ENCODE data around the gene POLK. TPM values are rescaled to one million over a fixed set of nuclear protein-coding genes. Genes with fewer than 3 reads are reported as not detected.

Gene POLK
- total and polyA plus RNA-seq, 4 donors = 3.7 to 20.6 (median 9.8) TPM

DNA sequence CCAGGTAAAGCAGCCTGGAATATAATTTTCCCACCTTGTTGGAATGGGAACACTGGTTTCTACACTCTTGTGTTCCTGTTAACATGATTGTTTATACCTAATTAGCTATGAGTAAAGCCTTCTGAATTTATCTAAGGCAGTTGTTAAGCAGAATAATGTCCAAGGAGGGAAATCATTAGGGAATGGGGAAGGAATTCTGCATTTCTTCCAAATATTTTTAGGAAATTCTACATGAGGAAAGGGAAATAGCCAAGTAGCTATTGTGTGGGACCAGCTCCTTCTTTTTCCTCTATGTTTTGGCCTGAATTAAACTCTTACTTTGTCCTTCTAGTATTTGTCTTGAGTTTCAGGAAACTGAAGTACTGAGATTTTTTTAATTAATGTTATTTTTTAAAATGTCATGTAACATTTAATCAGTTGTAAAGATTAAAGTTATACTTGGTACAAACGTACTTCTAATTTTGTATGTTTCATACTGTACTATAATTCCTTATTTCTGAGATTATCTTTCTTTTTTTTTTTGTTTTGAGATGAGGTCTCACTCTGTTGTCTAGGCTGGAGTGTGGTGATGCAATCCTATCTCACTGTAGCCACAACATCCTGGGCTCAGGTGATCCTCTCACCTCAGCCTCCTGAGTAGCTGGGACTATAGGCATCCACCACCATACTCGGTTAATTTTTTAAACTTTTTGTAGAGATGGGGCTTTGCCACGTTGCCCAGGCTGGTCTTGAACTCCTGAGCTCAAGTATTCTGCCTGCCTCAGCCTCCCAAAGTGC is 128.0 kb downstream of the POLK start:
- Histone ChIP-seq H3K27ac (ENCODE audit: low read depth in 1 of 2, low read length in 2 of 2) (no peak overlapping the region), H3K9ac (ENCODE audit: low read depth in 1 of 2, low read length in 2 of 2) (no peak overlapping the region), H3K4me1 (ENCODE audit: control insufficient read depth in 4 of 4, insufficient read depth in 4 of 4, low read length in 3 of 4) (no peaks in the 10 kb centered on the region), H3K27me3 (ENCODE audit: control insufficient read depth in 4 of 4, insufficient read depth in 4 of 4, low read length in 3 of 4) (no peaks in the 10 kb centered on the region), H3K36me3 (ENCODE audit: control insufficient read depth in 4 of 4, insufficient read depth in 3 of 4, low read depth in 1 of 4, low read length in 3 of 4) (no peaks in the 10 kb centered on the region), H3K9me3 (ENCODE audit: control insufficient read depth in 4 of 4, low read length in 3 of 4) (no peaks in the 10 kb centered on the region), H3K4me3 (ENCODE audit: low read depth in 1 of 3, low read length in 3 of 3) (no peak overlapping the region)
- 85% methylated on average over 3 of the region's 3 CpGs for WGBS
- DNase-seq (ENCODE audit: low spot score) = no peak
- TF ChIP-seq SP1 (IDR thresholded peaks at IDR 0.05) = no peak
- TF ChIP-seq EGR1 (IDR thresholded peaks at IDR 0.05; ENCODE audit: low read depth in 2 of 2) = no peak
- TF ChIP-seq, protein P1, sequence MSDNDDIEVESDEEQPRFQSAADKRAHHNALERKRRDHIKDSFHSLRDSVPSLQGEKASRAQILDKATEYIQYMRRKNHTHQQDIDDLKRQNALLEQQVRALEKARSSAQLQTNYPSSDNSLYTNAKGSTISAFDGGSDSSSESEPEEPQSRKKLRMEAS (IDR thresholded peaks at IDR 0.05) = no peak
- TF ChIP-seq, protein P2, sequence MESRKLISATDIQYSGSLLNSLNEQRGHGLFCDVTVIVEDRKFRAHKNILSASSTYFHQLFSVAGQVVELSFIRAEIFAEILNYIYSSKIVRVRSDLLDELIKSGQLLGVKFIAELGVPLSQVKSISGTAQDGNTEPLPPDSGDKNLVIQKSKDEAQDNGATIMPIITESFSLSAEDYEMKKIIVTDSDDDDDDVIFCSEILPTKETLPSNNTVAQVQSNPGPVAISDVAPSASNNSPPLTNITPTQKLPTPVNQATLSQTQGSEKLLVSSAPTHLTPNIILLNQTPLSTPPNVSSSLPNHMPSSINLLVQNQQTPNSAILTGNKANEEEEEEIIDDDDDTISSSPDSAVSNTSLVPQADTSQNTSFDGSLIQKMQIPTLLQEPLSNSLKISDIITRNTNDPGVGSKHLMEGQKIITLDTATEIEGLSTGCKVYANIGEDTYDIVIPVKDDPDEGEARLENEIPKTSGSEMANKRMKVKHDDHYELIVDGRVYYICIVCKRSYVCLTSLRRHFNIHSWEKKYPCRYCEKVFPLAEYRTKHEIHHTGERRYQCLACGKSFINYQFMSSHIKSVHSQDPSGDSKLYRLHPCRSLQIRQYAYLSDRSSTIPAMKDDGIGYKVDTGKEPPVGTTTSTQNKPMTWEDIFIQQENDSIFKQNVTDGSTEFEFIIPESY (IDR thresholded peaks at IDR 0.05) = no peak
- TF ChIP-seq HNF4A (conservative IDR thresholded peaks at IDR 0.05) = no peak
- TF ChIP-seq, protein P3, sequence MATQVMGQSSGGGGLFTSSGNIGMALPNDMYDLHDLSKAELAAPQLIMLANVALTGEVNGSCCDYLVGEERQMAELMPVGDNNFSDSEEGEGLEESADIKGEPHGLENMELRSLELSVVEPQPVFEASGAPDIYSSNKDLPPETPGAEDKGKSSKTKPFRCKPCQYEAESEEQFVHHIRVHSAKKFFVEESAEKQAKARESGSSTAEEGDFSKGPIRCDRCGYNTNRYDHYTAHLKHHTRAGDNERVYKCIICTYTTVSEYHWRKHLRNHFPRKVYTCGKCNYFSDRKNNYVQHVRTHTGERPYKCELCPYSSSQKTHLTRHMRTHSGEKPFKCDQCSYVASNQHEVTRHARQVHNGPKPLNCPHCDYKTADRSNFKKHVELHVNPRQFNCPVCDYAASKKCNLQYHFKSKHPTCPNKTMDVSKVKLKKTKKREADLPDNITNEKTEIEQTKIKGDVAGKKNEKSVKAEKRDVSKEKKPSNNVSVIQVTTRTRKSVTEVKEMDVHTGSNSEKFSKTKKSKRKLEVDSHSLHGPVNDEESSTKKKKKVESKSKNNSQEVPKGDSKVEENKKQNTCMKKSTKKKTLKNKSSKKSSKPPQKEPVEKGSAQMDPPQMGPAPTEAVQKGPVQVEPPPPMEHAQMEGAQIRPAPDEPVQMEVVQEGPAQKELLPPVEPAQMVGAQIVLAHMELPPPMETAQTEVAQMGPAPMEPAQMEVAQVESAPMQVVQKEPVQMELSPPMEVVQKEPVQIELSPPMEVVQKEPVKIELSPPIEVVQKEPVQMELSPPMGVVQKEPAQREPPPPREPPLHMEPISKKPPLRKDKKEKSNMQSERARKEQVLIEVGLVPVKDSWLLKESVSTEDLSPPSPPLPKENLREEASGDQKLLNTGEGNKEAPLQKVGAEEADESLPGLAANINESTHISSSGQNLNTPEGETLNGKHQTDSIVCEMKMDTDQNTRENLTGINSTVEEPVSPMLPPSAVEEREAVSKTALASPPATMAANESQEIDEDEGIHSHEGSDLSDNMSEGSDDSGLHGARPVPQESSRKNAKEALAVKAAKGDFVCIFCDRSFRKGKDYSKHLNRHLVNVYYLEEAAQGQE (IDR thresholded peaks at IDR 0.05) = no peak
- no peak for TF ChIP-seq FOXA2 (IDR thresholded peaks at IDR 0.05)
- TF ChIP-seq, protein P4, sequence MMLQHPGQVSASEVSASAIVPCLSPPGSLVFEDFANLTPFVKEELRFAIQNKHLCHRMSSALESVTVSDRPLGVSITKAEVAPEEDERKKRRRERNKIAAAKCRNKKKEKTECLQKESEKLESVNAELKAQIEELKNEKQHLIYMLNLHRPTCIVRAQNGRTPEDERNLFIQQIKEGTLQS (IDR thresholded peaks at IDR 0.05) = no peak
- TF ChIP-seq GABPA (IDR thresholded peaks at IDR 0.05 in 1 of 2, conservative IDR thresholded peaks at IDR 0.05 in 1 of 2) = no peak
- TF ChIP-seq YY1 (IDR thresholded peaks at IDR 0.05) = no peak
- no peak for TF ChIP-seq JUND (IDR thresholded peaks at IDR 0.05)
- no peak for TF ChIP-seq FOXA1 (IDR thresholded peaks at IDR 0.05)
- TF ChIP-seq, protein P5, sequence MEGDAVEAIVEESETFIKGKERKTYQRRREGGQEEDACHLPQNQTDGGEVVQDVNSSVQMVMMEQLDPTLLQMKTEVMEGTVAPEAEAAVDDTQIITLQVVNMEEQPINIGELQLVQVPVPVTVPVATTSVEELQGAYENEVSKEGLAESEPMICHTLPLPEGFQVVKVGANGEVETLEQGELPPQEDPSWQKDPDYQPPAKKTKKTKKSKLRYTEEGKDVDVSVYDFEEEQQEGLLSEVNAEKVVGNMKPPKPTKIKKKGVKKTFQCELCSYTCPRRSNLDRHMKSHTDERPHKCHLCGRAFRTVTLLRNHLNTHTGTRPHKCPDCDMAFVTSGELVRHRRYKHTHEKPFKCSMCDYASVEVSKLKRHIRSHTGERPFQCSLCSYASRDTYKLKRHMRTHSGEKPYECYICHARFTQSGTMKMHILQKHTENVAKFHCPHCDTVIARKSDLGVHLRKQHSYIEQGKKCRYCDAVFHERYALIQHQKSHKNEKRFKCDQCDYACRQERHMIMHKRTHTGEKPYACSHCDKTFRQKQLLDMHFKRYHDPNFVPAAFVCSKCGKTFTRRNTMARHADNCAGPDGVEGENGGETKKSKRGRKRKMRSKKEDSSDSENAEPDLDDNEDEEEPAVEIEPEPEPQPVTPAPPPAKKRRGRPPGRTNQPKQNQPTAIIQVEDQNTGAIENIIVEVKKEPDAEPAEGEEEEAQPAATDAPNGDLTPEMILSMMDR (IDR thresholded peaks at IDR 0.05; ENCODE audit: low read depth, low read length, missing input control) = no peak
- TF ChIP-seq RAD21 (IDR thresholded peaks at IDR 0.05) = no peak
- TF ChIP-seq HNF4G (IDR thresholded peaks at IDR 0.05) = no peak
- TF ChIP-seq TAF1 (conservative IDR thresholded peaks at IDR 0.05) = no peak
- TF ChIP-seq RXRA (IDR thresholded peaks at IDR 0.05) = no peak
- TF ChIP-seq NR2F2 (IDR thresholded peaks at IDR 0.05) = no peak
